Activated T-helper 1 cell treated with anti-CD3 and anti-CD28 coated beads, Interleukin-12 subunit alpha, Interleukin-12 subunit beta, Interleukin-2, Interleukin-4 antibody, amounts not matched to agents 30 ng/mL and 10 ng/mL and 1 ng/mL, durations not matched to agents 14 hours and 24 hours and 36 hours (primary cell): ENCODE measurements around the gene IL3RA. TPM values are rescaled to one million over a fixed set of nuclear protein-coding genes. Genes with fewer than 3 reads are reported as not detected.
"Not testable (repeated sequence)": the region's sequence is repeated elsewhere in the genome, so short reads cannot be mapped to it uniquely, and the experiment has no call there.

ENCODE experiments used
- DNase-seq: peaks from one replicate; pipeline ENCODE4 v3.0.0; 2021; ENCODE audit warnings: low spot score
- H3K27ac Mint-ChIP-seq: one replicate; pipeline ENCODE4 v1.8.0; 2021; ENCODE audit warnings: mild to moderate bottlenecking, mixed read lengths
- H3K27me3 Mint-ChIP-seq: one replicate; pipeline ENCODE4 v1.8.0; 2022; ENCODE audit warnings: mild to moderate bottlenecking, moderate library complexity, mixed read lengths; ENCODE audit not compliant: insufficient read depth
- H3K36me3 Mint-ChIP-seq: one replicate; pipeline ENCODE4 v1.8.0; 2021; ENCODE audit warnings: low read depth, mixed read lengths
- H3K4me1 Mint-ChIP-seq: one replicate; pipeline ENCODE4 v1.8.0; 2021; ENCODE audit warnings: low read depth, mixed read lengths
- H3K4me3 Mint-ChIP-seq: one replicate; pipeline ENCODE4 v1.8.0; 2021; ENCODE audit warnings: mild to moderate bottlenecking, moderate library complexity, mixed read lengths
- H3K9me3 Mint-ChIP-seq: one replicate; pipeline ENCODE4 v1.8.0; 2021; ENCODE audit warnings: mixed read lengths
- intact Hi-C: fragments of 100-400 bp; cut with micrococcal nuclease; formaldehyde crosslinking; loops from one replicate; pipeline ENCODE4 v1.15.1; 2024
- total RNA-seq: library from RNA; stranded (reverse); gene quantifications from 2 replicates; pipeline ENCODE4 v1.2.3, GENCODE V29; 2022

IL3RA gene
- total RNA-seq, 1 donor from 2014 or later = 4.2 TPM

GRCh38 chrX:1400742-1401471, 64.3 kb downstream of the IL3RA start:
- no peaks in the 10 kb centered on the region for H3K27me3 Mint-ChIP-seq
- H3K9me3 Mint-ChIP-seq = no peaks in the 10 kb centered on the region
- H3K4me3 Mint-ChIP-seq = no peak overlapping the region
- H3K4me1 Mint-ChIP-seq = peaks cover 3% of the 10 kb centered on the region
- no peak overlapping the region for H3K27ac Mint-ChIP-seq
- peaks cover 7% of the 10 kb centered on the region for H3K36me3 Mint-ChIP-seq
- intact Hi-C loops = no loop called here
- no peak for DNase-seq

GRCh38 chrX:1401611-1402430, 65.2 kb downstream of the IL3RA start:
- Mint-ChIP-seq H3K27ac (no peak overlapping the region), H3K4me3 (no peak overlapping the region), H3K4me1 (no peaks in the 10 kb centered on the region), H3K27me3 (no peaks in the 10 kb centered on the region), H3K36me3 (peaks cover 2% of the 10 kb centered on the region), H3K9me3 (no peaks in the 10 kb centered on the region)
- intact Hi-C loops = no loop called here
- no peak for DNase-seq

GRCh38 chrX:1403228-1403627, 66.6 kb downstream of the IL3RA start:
- no peak overlapping the region for H3K4me3 Mint-ChIP-seq
- intact Hi-C loops = no loop called here
- no peak overlapping the region for H3K27ac Mint-ChIP-seq
- no peaks in the 10 kb centered on the region for H3K27me3 Mint-ChIP-seq
- no peak for DNase-seq
- H3K4me1 Mint-ChIP-seq = no peaks in the 10 kb centered on the region
- H3K36me3 Mint-ChIP-seq = no peaks in the 10 kb centered on the region
- no peaks in the 10 kb centered on the region for H3K9me3 Mint-ChIP-seq

DNA sequence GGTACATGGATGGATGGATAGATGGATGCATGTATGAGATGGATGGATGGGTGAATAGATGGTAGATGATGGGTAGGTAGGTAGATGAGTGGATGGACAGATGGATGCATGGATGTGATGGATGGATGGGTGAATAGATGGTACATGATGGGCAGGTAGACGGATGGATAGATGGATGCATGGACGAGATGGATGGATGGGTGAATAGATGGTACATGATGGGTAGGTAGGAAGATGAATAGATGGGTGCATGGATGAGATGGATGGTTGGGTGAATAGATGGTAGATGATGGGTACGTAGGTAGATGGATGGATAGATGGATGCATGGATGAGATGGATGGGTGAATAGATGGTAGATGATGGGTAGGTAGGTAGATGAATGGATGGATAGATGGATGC, 67.3 kb downstream of the IL3RA start:
- H3K36me3 Mint-ChIP-seq, DNase-seq, H3K4me1 Mint-ChIP-seq, H3K9me3 Mint-ChIP-seq, H3K27ac Mint-ChIP-seq, intact Hi-C loops, H3K27me3 Mint-ChIP-seq, H3K4me3 Mint-ChIP-seq: not testable (repeated sequence)

GRCh38 chrX:1405769-1406168, 69.2 kb downstream of the IL3RA start:
- intact Hi-C loops, H3K4me3 Mint-ChIP-seq, H3K4me1 Mint-ChIP-seq, H3K36me3 Mint-ChIP-seq, DNase-seq, H3K27me3 Mint-ChIP-seq, H3K27ac Mint-ChIP-seq, H3K9me3 Mint-ChIP-seq: not testable (repeated sequence)

DNA sequence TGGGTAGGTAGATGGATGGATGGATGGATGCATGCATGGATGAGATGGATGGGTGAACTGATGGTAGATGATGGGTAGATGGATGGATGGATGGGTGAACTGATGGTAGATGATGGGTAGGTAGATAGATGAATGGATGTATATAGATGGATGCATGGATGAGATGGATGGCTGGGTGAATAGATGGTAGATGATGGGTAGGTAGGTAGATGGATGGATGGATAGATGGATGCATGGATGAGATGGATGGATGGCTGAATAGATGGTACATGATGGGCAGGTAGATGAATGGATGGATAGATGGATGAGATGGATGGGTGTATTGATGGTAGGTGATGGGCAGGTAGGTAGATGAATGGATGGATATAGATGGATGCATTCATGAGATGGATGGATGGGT, 70.5 kb downstream of the IL3RA start:
- DNase-seq = no peak
- no peak overlapping the region for H3K27ac Mint-ChIP-seq
- intact Hi-C loops = no loop called here
- H3K36me3 Mint-ChIP-seq = peaks cover 2% of the 10 kb centered on the region
- no peaks in the 10 kb centered on the region for H3K4me1 Mint-ChIP-seq
- no peaks in the 10 kb centered on the region for H3K9me3 Mint-ChIP-seq
- H3K4me3 Mint-ChIP-seq = no peak overlapping the region
- no peaks in the 10 kb centered on the region for H3K27me3 Mint-ChIP-seq

DNA sequence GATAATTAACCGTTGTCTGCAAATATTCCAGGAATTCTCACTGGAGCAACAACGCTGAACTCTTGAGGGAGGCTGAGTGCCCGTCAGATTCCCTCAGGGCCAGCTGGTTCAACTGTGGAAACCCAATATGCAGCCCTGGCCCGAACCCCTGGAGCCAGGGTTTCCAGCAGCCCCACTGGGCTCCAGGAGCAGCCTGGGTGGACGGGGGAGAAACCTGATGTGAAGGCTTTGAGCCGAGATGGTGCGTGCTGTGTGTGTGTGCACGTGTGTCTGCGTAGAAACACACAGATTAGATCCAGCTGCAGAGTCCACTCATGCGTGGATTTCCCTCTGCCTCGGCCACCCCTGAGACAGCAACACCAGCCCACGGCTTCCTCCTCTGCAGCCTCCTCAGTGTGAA, 74.7 kb downstream of the IL3RA start:
- Mint-ChIP-seq H3K27ac (no peak overlapping the region), H3K9me3 (no peaks in the 10 kb centered on the region), H3K27me3 (no peaks in the 10 kb centered on the region), H3K4me1 (no peaks in the 10 kb centered on the region), H3K4me3 (no peak overlapping the region), H3K36me3 (peaks cover 18% of the 10 kb centered on the region)
- DNase-seq = no peak
- intact Hi-C loops = no loop called here

DNA sequence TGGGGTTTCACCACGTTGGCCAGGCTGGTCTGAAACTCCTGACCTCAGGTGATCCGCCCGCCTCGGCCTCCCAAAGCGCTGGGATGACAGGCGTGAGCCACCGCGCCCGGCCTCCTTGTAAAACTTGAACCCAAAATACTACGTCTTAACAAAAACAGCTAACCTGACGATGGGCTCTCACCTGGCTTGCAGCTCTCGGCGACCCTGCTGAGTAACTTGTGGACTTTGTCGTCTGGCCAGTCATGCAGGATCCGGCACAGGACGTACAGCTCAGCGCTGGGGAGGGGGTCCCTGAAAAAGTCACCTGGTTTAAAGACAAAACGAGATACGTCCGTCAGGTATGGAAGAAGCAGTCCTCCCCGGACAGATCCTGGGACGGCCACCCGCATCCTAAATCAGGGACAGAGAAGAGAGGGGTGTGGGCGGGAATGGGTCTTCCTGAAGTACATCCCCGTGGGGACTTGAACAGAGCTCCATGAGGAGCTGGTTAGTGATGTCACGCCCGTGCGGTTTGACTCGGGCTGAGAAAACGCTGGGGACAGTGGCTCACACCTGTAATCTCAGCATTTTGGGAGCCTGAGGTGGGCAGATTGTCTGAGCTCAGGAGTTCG, 76.1 kb downstream of the IL3RA start:
- H3K27ac Mint-ChIP-seq = no peak overlapping the region
- no peaks in the 10 kb centered on the region for H3K27me3 Mint-ChIP-seq
- intact Hi-C loops = no loop called here
- DNase-seq = no peak
- H3K4me1 Mint-ChIP-seq = no peaks in the 10 kb centered on the region
- no peak overlapping the region for H3K4me3 Mint-ChIP-seq
- H3K36me3 Mint-ChIP-seq = peaks cover 18% of the 10 kb centered on the region
- no peaks in the 10 kb centered on the region for H3K9me3 Mint-ChIP-seq

DNA sequence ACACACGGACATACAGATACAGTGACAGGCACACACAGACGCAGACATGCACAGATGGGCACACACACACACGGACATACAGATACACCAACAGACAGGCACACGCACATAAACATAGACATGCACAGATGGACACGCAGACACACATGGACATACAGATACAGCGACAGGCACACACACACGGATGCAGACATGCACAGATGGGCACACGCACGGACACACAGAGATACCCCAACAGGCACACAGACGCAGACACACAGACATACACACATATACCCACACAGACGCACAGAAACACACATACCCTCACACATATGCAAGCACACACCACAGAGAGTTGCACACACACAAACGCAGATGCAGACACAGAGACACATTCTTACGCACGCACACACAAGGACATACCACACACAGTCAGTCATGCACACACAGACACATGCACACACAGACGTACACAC, 79.8 kb downstream of the IL3RA start:
- H3K4me3 Mint-ChIP-seq = no peak overlapping the region
- H3K27ac Mint-ChIP-seq = no peak overlapping the region
- H3K9me3 Mint-ChIP-seq = peaks cover 7% of the 10 kb centered on the region
- H3K36me3 Mint-ChIP-seq = peaks cover 33% of the 10 kb centered on the region
- no peaks in the 10 kb centered on the region for H3K27me3 Mint-ChIP-seq
- DNase-seq = no peak
- intact Hi-C loops = no loop called here
- no peaks in the 10 kb centered on the region for H3K4me1 Mint-ChIP-seq

DNA sequence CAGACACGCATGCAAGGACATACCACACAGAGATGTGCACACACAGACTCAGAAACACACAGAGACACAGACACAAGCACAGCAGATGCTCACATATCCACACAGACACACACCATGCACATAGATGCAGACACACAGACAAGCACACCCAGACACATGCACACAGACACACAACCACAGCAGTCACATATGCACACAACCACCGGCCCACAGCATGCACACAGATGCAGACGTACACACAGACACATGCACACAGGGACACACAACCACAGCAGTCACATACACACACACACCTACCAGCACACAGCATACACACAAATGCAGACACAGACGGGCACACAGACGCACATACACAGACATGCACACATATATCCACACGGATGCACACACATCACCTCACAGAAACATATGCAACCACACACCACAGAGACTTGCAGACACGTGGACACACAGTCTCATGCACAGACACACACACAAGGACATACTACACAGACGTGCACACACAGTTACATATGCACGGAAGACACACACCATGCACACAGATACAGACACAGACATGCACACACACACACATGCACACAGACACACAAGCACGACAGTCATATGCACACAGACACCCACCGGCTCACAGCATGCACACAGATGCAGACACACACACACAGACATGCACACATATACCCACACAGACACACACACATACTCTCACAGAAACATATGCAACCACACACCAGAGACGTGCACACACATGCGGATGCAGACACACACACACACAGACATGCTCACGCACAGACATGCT, 80.6 kb downstream of the IL3RA start:
- DNase-seq = no peak
- intact Hi-C loops = no loop called here
- peaks cover 41% of the 10 kb centered on the region for H3K36me3 Mint-ChIP-seq
- no peak overlapping the region for H3K4me3 Mint-ChIP-seq
- no peak overlapping the region for H3K27ac Mint-ChIP-seq
- H3K27me3 Mint-ChIP-seq = no peaks in the 10 kb centered on the region
- peaks cover 14% of the 10 kb centered on the region for H3K9me3 Mint-ChIP-seq
- no peaks in the 10 kb centered on the region for H3K4me1 Mint-ChIP-seq

- DNase-seq = no peak
Observed at GRCh38 chrX:1417921-1418771, 81.6 kb downstream of the IL3RA start.

More at GRCh38 chrX:1417921-1418771, 81.6 kb downstream of the IL3RA start:
- intact Hi-C loops = no loop called here
- Mint-ChIP-seq H3K27me3 (no peaks in the 10 kb centered on the region), H3K27ac (no peak overlapping the region), H3K4me1 (no peaks in the 10 kb centered on the region), H3K4me3 (no peak overlapping the region), H3K36me3 (peaks cover 43% of the 10 kb centered on the region), H3K9me3 (peaks cover 15% of the 10 kb centered on the region)
